Fibroblast of lung (primary cell): ENCODE results near the gene SCUBE1.

Experiments used
- EZH2 ChIP-seq: IDR thresholded peaks from 2 replicates; pipeline ENCODE4 v1.5.1; 2012; ENCODE audit warnings: low read length, control low read depth, mild to moderate bottlenecking; ENCODE audit errors: missing control alignments
- TF ChIP-seq, protein P1 (sequence below), 2 donors: IDR thresholded peaks in 1 of 2; conservative IDR thresholded peaks in 1 of 2; 1 replicate in 1 of 2; 2 replicates in 1 of 2; pipeline ENCODE4 v1.5.1; 2011 to 2012; ENCODE audit warnings: low read length in 2 of 2, control low read depth in 1 of 2, inconsistent platforms in 1 of 2, low read depth in 1 of 2, mild to moderate bottlenecking in 1 of 2

DNA sequence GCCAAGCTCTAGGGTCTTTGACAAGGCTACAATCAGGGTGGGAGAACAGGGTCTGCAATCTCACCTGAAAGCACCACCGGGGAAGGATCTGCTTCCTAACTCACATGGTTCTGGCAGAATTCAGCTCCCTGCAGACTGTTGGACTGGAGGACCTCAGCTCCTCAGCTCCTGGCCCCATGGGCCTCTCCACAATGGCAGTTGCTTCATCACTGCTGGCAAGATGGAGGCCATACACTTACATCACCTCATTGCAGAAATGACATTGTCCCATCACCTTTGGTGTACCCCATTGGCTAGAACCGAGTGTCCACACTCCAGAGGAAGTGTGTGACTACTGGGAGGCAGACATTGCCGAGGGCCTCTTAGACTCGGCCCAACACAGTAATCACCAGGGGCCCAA is 47.7 kb upstream of the SCUBE1 start:
- TF ChIP-seq, protein P1, sequence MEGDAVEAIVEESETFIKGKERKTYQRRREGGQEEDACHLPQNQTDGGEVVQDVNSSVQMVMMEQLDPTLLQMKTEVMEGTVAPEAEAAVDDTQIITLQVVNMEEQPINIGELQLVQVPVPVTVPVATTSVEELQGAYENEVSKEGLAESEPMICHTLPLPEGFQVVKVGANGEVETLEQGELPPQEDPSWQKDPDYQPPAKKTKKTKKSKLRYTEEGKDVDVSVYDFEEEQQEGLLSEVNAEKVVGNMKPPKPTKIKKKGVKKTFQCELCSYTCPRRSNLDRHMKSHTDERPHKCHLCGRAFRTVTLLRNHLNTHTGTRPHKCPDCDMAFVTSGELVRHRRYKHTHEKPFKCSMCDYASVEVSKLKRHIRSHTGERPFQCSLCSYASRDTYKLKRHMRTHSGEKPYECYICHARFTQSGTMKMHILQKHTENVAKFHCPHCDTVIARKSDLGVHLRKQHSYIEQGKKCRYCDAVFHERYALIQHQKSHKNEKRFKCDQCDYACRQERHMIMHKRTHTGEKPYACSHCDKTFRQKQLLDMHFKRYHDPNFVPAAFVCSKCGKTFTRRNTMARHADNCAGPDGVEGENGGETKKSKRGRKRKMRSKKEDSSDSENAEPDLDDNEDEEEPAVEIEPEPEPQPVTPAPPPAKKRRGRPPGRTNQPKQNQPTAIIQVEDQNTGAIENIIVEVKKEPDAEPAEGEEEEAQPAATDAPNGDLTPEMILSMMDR (conservative IDR thresholded peaks at IDR 0.05 in 1 of 2, IDR thresholded peaks at IDR 0.05 in 1 of 2; ENCODE audit: low read depth in 1 of 2, low read length in 2 of 2) = no peak
- TF ChIP-seq EZH2 = no peak
